NCI-H2196 (cell line): ENCODE measurements around the gene HOXD1.

Experiments used
- DNase-seq: peaks from one replicate; lab custom pipeline; 2025; ENCODE audit not compliant: unreplicated experiment; lab: John Stamatoyannopoulos, UW

HOXD1 gene

GRCh38 chr2:176178757-176179295 lies 9.6 kb upstream of the HOXD1 start:
- no peak for DNase-seq

- DNase-seq, result no peak
Measured at GRCh38 chr2:176181551-176181950, 6.9 kb upstream of the HOXD1 start.

- DNase-seq, result no peak
Measured at GRCh38 chr2:176182671-176183070, 5.8 kb upstream of the HOXD1 start.

- DNase-seq, result no peak
Measured at GRCh38 chr2:176184749-176185148, 3.7 kb upstream of the HOXD1 start.

- DNase-seq, result no peak
Measured at GRCh38 chr2:176186024-176186423, 2.4 kb upstream of the HOXD1 start.

- DNase-seq, result peak; percentile 36
Measured at GRCh38 chr2:176187200-176187898, 1.1 kb upstream of the HOXD1 start.

- peak; percentile 39 for DNase-seq
Measured at GRCh38 chr2:176188774-176189680, 559 bp downstream of the HOXD1 start.

- DNase-seq, result no peak
Measured at GRCh38 chr2:176189681-176190641, 1.5 kb downstream of the HOXD1 start.

- no peak for DNase-seq
Measured at GRCh38 chr2:176192351-176192750, 3.9 kb downstream of the HOXD1 start.

- no peak for DNase-seq
Measured at GRCh38 chr2:176193048-176193447, 4.6 kb downstream of the HOXD1 start.

GRCh38 chr2:176199902-176200301 lies 11.4 kb downstream of the HOXD1 start:
- DNase-seq, result no peak

GRCh38 chr2:176200971-176201370 lies 12.5 kb downstream of the HOXD1 start:
- DNase-seq, result no peak

- DNase-seq, result no peak
Measured at GRCh38 chr2:176202491-176202890, 14.0 kb downstream of the HOXD1 start.

- DNase-seq, result no peak
Measured at GRCh38 chr2:176205126-176205525, 16.7 kb downstream of the HOXD1 start.

GRCh38 chr2:176206136-176206535 lies 17.7 kb downstream of the HOXD1 start:
- DNase-seq, result no peak

GRCh38 chr2:176206682-176207081 lies 18.2 kb downstream of the HOXD1 start:
- no peak for DNase-seq

- no peak for DNase-seq
Measured at GRCh38 chr2:176211110-176211509, 22.6 kb downstream of the HOXD1 start.

GRCh38 chr2:176212276-176212675 lies 23.8 kb downstream of the HOXD1 start:
- no peak for DNase-seq

GRCh38 chr2:176213406-176213805 lies 24.9 kb downstream of the HOXD1 start:
- no peak for DNase-seq

- no peak for DNase-seq
Measured at GRCh38 chr2:176227874-176228273, 39.4 kb downstream of the HOXD1 start.

GRCh38 chr2:176234156-176234555 lies 45.7 kb downstream of the HOXD1 start:
- no peak for DNase-seq
